Measurements from ENCODE around the gene DSE.

GRCh38 chr6:116476002-116476678 lies 105.4 kb downstream of the DSE start:
- TF ChIP-seq CTCF (IDR thresholded peaks at IDR 0.05) (no peak), POLR2A (IDR thresholded peaks at IDR 0.05) (no peak)
